H9 (cell line): ENCODE measurements around the gene TRMT6. TPM values are rescaled to one million over a fixed set of nuclear protein-coding genes. Genes with fewer than 3 reads are reported as not detected.

Experiments used
- DNase-seq: peaks from one replicate; pipeline ENCODE4 v3.0.0-alpha.2; 2017
- H2AFZ ChIP-seq: one replicate; pipeline ENCODE4 v1.6.1; 2013; ENCODE audit warnings: mild to moderate bottlenecking, low read length, control low read depth, moderate library complexity
- H2AK5ac ChIP-seq: 2 replicates; pipeline ENCODE4 v1.6.1; 2013; ENCODE audit warnings: low read length, control low read depth, mixed read lengths; ENCODE audit not compliant: insufficient read length
- H2BK120ac ChIP-seq: one replicate; pipeline ENCODE4 v1.6.1; 2013; ENCODE audit warnings: low read depth, mild to moderate bottlenecking, low read length, control low read depth, inconsistent platforms; ENCODE audit not compliant: poor library complexity, severe bottlenecking
- H2BK12ac ChIP-seq: 2 replicates; pipeline ENCODE4 v1.6.1; 2013; ENCODE audit warnings: low read length, control low read depth, mixed read lengths, low read depth; ENCODE audit not compliant: insufficient read length
- H2BK15ac ChIP-seq: 2 replicates; pipeline ENCODE4 v1.6.1; 2013; ENCODE audit warnings: low read depth, low read length, control low read depth
- H2BK20ac ChIP-seq: one replicate; pipeline ENCODE4 v1.6.1; 2013; ENCODE audit warnings: low read depth, mild to moderate bottlenecking, low read length, control low read depth, inconsistent platforms; ENCODE audit not compliant: poor library complexity, severe bottlenecking
- H2BK5ac ChIP-seq: 2 replicates; pipeline ENCODE4 v1.6.1; 2013; ENCODE audit warnings: low read length, control low read depth, mixed read lengths; ENCODE audit not compliant: insufficient read length
- H3K14ac ChIP-seq: 2 replicates; pipeline ENCODE4 v1.6.1; 2013; ENCODE audit warnings: low read length, control low read depth; ENCODE audit not compliant: insufficient read depth
- H3K18ac ChIP-seq: 2 replicates; pipeline ENCODE4 v1.6.1; 2013; ENCODE audit warnings: low read depth, mild to moderate bottlenecking, mixed read lengths, low read length, control low read depth; ENCODE audit not compliant: insufficient read length
- H3K23ac ChIP-seq: 2 replicates; pipeline ENCODE4 v1.6.1; 2013; ENCODE audit warnings: low read length, control low read depth, mixed read lengths, low read depth; ENCODE audit not compliant: insufficient read length
- H3K23me2 ChIP-seq: 2 replicates; pipeline ENCODE4 v1.6.1; 2013; ENCODE audit warnings: low read depth, mild to moderate bottlenecking, mixed read lengths, low read length, control low read depth; ENCODE audit not compliant: insufficient read length, poor library complexity, severe bottlenecking
- H3K27ac ChIP-seq: 2 replicates; pipeline ENCODE4 v1.5.1; 2013; ENCODE audit warnings: low read length, control low read depth, mixed read lengths, low read depth; ENCODE audit not compliant: insufficient read length
- H3K27me3 ChIP-seq: 2 replicates; pipeline ENCODE4 v1.6.1; 2013; ENCODE audit warnings: low read length, control low read depth, inconsistent platforms; ENCODE audit not compliant: insufficient read depth
- H3K4ac ChIP-seq: 2 replicates; pipeline ENCODE4 v1.6.1; 2013; ENCODE audit warnings: low read depth, mild to moderate bottlenecking, control low read depth, inconsistent platforms, low read length, moderate library complexity
- H3K4me1 ChIP-seq: 2 replicates; pipeline ENCODE4 v1.6.1; 2013; ENCODE audit warnings: low read length, control low read depth, inconsistent platforms; ENCODE audit not compliant: insufficient read depth
- H3K4me2 ChIP-seq: 2 replicates; pipeline ENCODE4 v1.6.1; 2013; ENCODE audit warnings: low read length, control low read depth, mixed read lengths; ENCODE audit not compliant: insufficient read length, insufficient read depth
- H3K56ac ChIP-seq: 2 replicates; pipeline ENCODE4 v1.6.1; 2013; ENCODE audit warnings: low read depth, mild to moderate bottlenecking, mixed read lengths, low read length, control low read depth; ENCODE audit not compliant: insufficient read length
- H3K79me1 ChIP-seq: 2 replicates; pipeline ENCODE4 v1.6.1; 2013; ENCODE audit warnings: low read depth, mild to moderate bottlenecking, moderate library complexity, low read length, control low read depth, inconsistent platforms; ENCODE audit not compliant: insufficient read depth, poor library complexity, severe bottlenecking
- H3K79me2 ChIP-seq: 2 replicates; pipeline ENCODE4 v1.6.1; 2013; ENCODE audit warnings: low read length, control low read depth, inconsistent platforms; ENCODE audit not compliant: insufficient read depth
- H3K9ac ChIP-seq: 2 replicates; pipeline ENCODE4 v1.6.1; 2013; ENCODE audit warnings: low read length, control low read depth, mixed read lengths; ENCODE audit not compliant: insufficient read length; ENCODE audit errors: extremely low read depth
- H3K9me3 ChIP-seq: one replicate; pipeline ENCODE4 v1.6.1; 2013; ENCODE audit warnings: low read depth, low read length, inconsistent platforms; ENCODE audit not compliant: control insufficient read depth
- H3T11ph ChIP-seq: one replicate; pipeline ENCODE4 v1.6.1; 2013; ENCODE audit warnings: mild to moderate bottlenecking, low read length, control low read depth, inconsistent platforms
- H4K20me1 ChIP-seq: one replicate; pipeline ENCODE4 v1.6.1; 2013; ENCODE audit not compliant: control insufficient read depth, insufficient read length, insufficient read depth
- H4K5ac ChIP-seq: 2 replicates; pipeline ENCODE4 v1.6.1; 2013; ENCODE audit warnings: low read depth, mild to moderate bottlenecking, mixed read lengths, low read length, control low read depth; ENCODE audit not compliant: insufficient read length
- H4K8ac ChIP-seq: replicated peaks from 2 replicates; pipeline ENCODE4 v1.6.1; 2013; ENCODE audit warnings: low read length, control low read depth, mixed read lengths, low read depth; ENCODE audit not compliant: insufficient read length
- H4K91ac ChIP-seq: 2 replicates; pipeline ENCODE4 v1.6.1; 2013; ENCODE audit warnings: low read depth, mild to moderate bottlenecking, moderate library complexity, mixed read lengths, low read length, control low read depth; ENCODE audit not compliant: insufficient read length
- H3K27ac Mint-ChIP-seq, 3 experiments: 2 replicates in 2 of 3; 3 replicates in 1 of 3; pipeline ENCODE4 v1.8.0; 2020 to 2021; ENCODE audit warnings: mixed read lengths in 3 of 3, mild to moderate bottlenecking in 1 of 3, moderate library complexity in 1 of 3
- H3K27me3 Mint-ChIP-seq: 2 replicates; pipeline ENCODE4 v1.8.0; 2021; ENCODE audit warnings: low read depth, mild to moderate bottlenecking, moderate library complexity, mixed read lengths
- H3K36me3 Mint-ChIP-seq, 3 experiments: 2 replicates in 2 of 3; 3 replicates in 1 of 3; pipeline ENCODE4 v1.8.0; 2020 to 2021; ENCODE audit warnings: low read depth in 3 of 3, mixed read lengths in 3 of 3; ENCODE audit not compliant: insufficient read depth in 1 of 3
- H3K4me1 Mint-ChIP-seq, 2 experiments: 2 replicates each; pipeline ENCODE4 v1.8.0; 2020; ENCODE audit warnings: mixed read lengths in 2 of 2
- H3K4me3 Mint-ChIP-seq, 2 experiments: 2 replicates in 1 of 2; 3 replicates in 1 of 2; pipeline ENCODE4 v1.8.0; 2020 to 2021; ENCODE audit warnings: mild to moderate bottlenecking in 2 of 2, mixed read lengths in 2 of 2, moderate library complexity in 1 of 2
- H3K9me3 Mint-ChIP-seq, 2 experiments: 2 replicates in 1 of 2; 3 replicates in 1 of 2; pipeline ENCODE4 v1.8.0; 2020; ENCODE audit warnings: mild to moderate bottlenecking in 2 of 2, mixed read lengths in 2 of 2, moderate library complexity in 1 of 2
- CTCF ChIP-seq: fragments of 200-600 bp; sonication (generic); conservative IDR thresholded peaks from 3 replicates; pipeline ENCODE4 v1.8.0; 2021; ENCODE audit warnings: antibody characterized with exemption, mild to moderate bottlenecking
- WGBS: extraction: QIAGEN DNeasy Blood & Tissue Kit; methylation state at CpG from one replicate; pipeline ENCODE4 v1.1.7; 2013; ENCODE audit warnings: missing lambda C conversion rate, low lambda C conversion rate, mixed read lengths; ENCODE audit not compliant: insufficient read length; ENCODE audit errors: extremely low coverage; 5-methylcytosine and 5-hydroxymethylcytosine counted together
- total RNA-seq: library from RNA; stranded (reverse); gene quantifications from 2 replicates; pipeline ENCODE4 v1.2.1, GENCODE V29; 2021

TRMT6 gene
- total RNA-seq, 1 experiment from 2014 or later: 34.4 TPM

GRCh38 chr20:5932796-5933195, 17.5 kb downstream of the TRMT6 start:
- no peaks in the 10 kb centered on the region for H3K9me3 Mint-ChIP-seq
- H4K91ac ChIP-seq: no peak overlapping the region
- no peaks in the 10 kb centered on the region for H3K27me3 ChIP-seq
- H3K36me3 Mint-ChIP-seq: peaks cover 0 to 1% (median 1%) of the 10 kb centered on the region in 3 experiments; a peak in 4 of 7 replicates
- H4K5ac ChIP-seq: no peak overlapping the region
- no peak overlapping the region for H3K4me3 Mint-ChIP-seq
- no peak overlapping the region for H4K8ac ChIP-seq
- TF ChIP-seq CTCF: no peak
- no peaks in the 10 kb centered on the region for H4K20me1 ChIP-seq
- H2BK12ac ChIP-seq: no peak overlapping the region
- no peak overlapping the region for H2BK15ac ChIP-seq
- H3K56ac ChIP-seq: no peak overlapping the region
- H3K18ac ChIP-seq: no peak overlapping the region
- peaks cover 21% of the 10 kb centered on the region for H3K27me3 Mint-ChIP-seq
- no peak overlapping the region for H2AK5ac ChIP-seq
- WGBS: no CpG with 5 or more reads among the region's 3 CpGs
- no peak overlapping the region for H2BK20ac ChIP-seq
- no peak overlapping the region for H2AFZ ChIP-seq
- no peak overlapping the region for H2BK120ac ChIP-seq
- no peak overlapping the region for H3K14ac ChIP-seq
- no peaks in the 10 kb centered on the region for H3K79me2 ChIP-seq
- no peaks in the 10 kb centered on the region for H3K79me1 ChIP-seq
- no peak for DNase-seq
- no peak overlapping the region for H3K27ac ChIP-seq
- H3K27ac Mint-ChIP-seq: no peak overlapping the region
- no peaks in the 10 kb centered on the region for H3K23me2 ChIP-seq
- no peak overlapping the region for H3T11ph ChIP-seq
- H3K4me2 ChIP-seq: no peak overlapping the region
- no peaks in the 10 kb centered on the region for H3K4me1 ChIP-seq
- no peak overlapping the region for H3K9ac ChIP-seq
- no peaks in the 10 kb centered on the region for H3K9me3 ChIP-seq
- H2BK5ac ChIP-seq: no peak overlapping the region
- H3K23ac ChIP-seq: no peak overlapping the region
- peaks cover 4 to 6% of the 10 kb centered on the region in 2 experiments; a peak in 2 of 4 replicates for H3K4me1 Mint-ChIP-seq
- no peak overlapping the region for H3K4ac ChIP-seq
